Upper lobe of left lung (tissue), 6 donors: ENCODE measurements around the gene ZNF440. TPM values are rescaled to one million over a fixed set of nuclear protein-coding genes. Genes with fewer than 3 reads are reported as not detected.
A peak's percentile ranks its signal among the peaks of the same experiment; 100 is the strongest.
"Not testable (repeated sequence)": the region's sequence is repeated elsewhere in the genome, so short reads cannot be mapped to it uniquely, and the experiment has no call there.

Experiments
- ATAC-seq, 2 donors: fragments of 200-7000 bp; cut with Tn5 transposase; one replicate each; pipeline ENCODE4 v1.9.1; 2022; ENCODE audit warnings: mild to moderate bottlenecking in 2 of 2, moderate library complexity in 2 of 2; ENCODE audit not compliant: low FRiP score in 2 of 2
- DNase-seq, 2 donors: peaks; one replicate each; pipeline ENCODE4 v3.0.0-alpha.2; 2019 to 2020
- H3K27ac ChIP-seq, 4 donors: fragments of 200-600 bp; sonication (generic); one replicate each; pipeline ENCODE4 v1.5.1; 2016 to 2019
- H3K27me3 ChIP-seq, 4 donors: fragments of 200-600 bp; sonication (generic); one replicate each; pipeline ENCODE4 v1.5.1; 2017 to 2019
- H3K36me3 ChIP-seq, 4 donors: fragments of 200-600 bp; sonication (generic); one replicate each; pipeline ENCODE4 v1.5.1; 2016 to 2019
- H3K4me1 ChIP-seq, 4 donors: fragments of 200-600 bp; sonication (generic); one replicate each; pipeline ENCODE4 v1.5.1; 2018 to 2019
- H3K4me3 ChIP-seq, 4 donors: fragments of 200-600 bp; sonication (generic); one replicate each; pipeline ENCODE4 v1.5.1; 2017 to 2019; ENCODE audit warnings: mild to moderate bottlenecking in 2 of 4, moderate library complexity in 1 of 4
- H3K9me3 ChIP-seq, 4 donors: fragments of 200-600 bp; sonication (generic); one replicate each; pipeline ENCODE4 v1.5.1; 2018 to 2019
- EP300 ChIP-seq, 4 donors: sonication (generic); formaldehyde crosslinking; IDR thresholded peaks; one replicate each; pipeline ENCODE4 v1.5.1; 2017; ENCODE audit warnings: antibody characterized with exemption in 4 of 4, control low read depth in 2 of 4
- POLR2A ChIP-seq, 4 donors: fragments of 450-650 bp; IDR thresholded peaks; one replicate each; pipeline ENCODE4 v1.5.1; 2016 to 2017; ENCODE audit warnings: antibody characterized with exemption in 4 of 4, mild to moderate bottlenecking in 2 of 4
- POLR2AphosphoS5 ChIP-seq, 2 donors: sonication (generic); formaldehyde crosslinking; IDR thresholded peaks; one replicate each; pipeline ENCODE4 v1.5.1; 2017; ENCODE audit warnings: antibody characterized with exemption in 2 of 2
- WGBS, 2 donors: methylation state at CpG; one replicate each; pipeline ENCODE4 v1.1.5; 2017 to 2018; 5-methylcytosine and 5-hydroxymethylcytosine counted together
- total RNA-seq, 6 donors: library from RNA; depleted of rRNA in 4 of 6; stranded (reverse); fragments of >200 nt in 4 of 6; gene quantifications; one replicate each; pipeline versions ENCODE4 v1.1.0 to v1.2.1, GENCODE V29; 2016 to 2021
- TF ChIP-seq, protein P1 (sequence below), 6 experiments: fragments of 450-650 bp in 4 of 6; fragments of 200-600 bp in 2 of 6; sonication (generic) in 2 of 6; IDR thresholded peaks; one replicate each; pipeline ENCODE4 v1.5.1; 2016 to 2019; ENCODE audit warnings: antibody characterized with exemption in 6 of 6
- donor health status: DM: no; HTN: no; CAD: no; lungs with moderate emphysema.
- donor health status: DM: no; HTN: yes; CAD: no; lungs with severe emphysema.

The ZNF440 gene
- total RNA-seq, 6 donors from 2014 or later, result 12.4 to 49.2 (median 17.0) TPM

DNA sequence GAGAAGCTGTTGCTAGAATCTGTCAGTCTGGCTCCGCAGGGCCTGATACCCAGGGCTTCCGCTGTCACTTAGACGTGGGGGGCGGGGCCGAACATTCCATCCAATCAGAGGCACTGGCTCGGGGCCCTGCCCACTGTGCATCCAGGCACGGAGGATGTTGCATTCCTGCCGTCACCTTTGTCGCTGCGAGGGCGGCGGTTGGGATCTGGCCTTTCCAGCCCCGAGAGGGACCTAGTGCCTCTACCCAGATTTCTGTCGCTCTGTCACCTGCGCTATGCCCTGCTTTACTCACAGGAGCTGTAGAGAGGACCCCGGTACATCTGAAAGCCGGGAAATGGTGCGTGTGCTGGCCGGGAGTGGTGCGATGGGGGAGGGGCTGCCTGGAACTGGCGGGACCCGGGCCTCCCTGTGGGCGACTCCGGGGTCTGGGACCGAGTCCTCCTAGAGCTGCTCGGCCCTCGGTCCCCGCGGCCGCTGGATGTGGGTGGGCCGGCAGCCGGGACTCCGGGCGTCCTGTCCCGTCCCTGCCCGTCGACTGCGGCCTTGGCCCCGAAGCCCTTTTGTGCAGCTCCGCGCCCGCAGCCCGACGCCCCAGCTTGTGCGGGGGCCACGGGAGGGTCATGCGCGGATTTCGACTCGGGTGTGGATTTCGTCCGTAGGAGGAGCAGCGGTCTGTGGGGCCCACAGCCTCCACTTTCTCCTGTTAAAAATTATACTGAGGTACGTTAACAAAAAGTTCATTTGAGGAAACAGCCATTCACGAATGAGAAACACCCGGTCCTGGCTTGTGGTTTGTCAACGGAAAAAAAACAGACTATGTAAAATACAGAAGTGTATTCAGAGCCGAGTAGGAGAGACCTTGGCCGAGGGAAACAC is 34.8 kb downstream of the ZNF440 start, which contains the start of gene ZNF439:
ZNF439 (plus strand) TSS at position 133 of the 876 bp plus-strand sequence; CDS start at position 275, 142 bp downstream.
- ATAC-seq (peak; percentile 97 to 99), DNase-seq (peak; percentile 93 to 95)
- H3K4me1 ChIP-seq, result peaks cover 11 to 21% (median 14%) of the 10 kb centered on the region in 4 donors
- peak within 1 kb of the TSS; percentile 65 to 89 (median 73) for H3K4me3 ChIP-seq
- H3K9me3 ChIP-seq, result no peaks in the 10 kb centered on the region
- H3K27ac ChIP-seq, result peak within 1 kb of the TSS; percentile 72 to 81 (median 78)
- TF ChIP-seq POLR2A (IDR thresholded peaks at IDR 0.05), result peak in 3 of 4 donors; percentile 50 to 63 (median 53)
- TF ChIP-seq, protein P1, sequence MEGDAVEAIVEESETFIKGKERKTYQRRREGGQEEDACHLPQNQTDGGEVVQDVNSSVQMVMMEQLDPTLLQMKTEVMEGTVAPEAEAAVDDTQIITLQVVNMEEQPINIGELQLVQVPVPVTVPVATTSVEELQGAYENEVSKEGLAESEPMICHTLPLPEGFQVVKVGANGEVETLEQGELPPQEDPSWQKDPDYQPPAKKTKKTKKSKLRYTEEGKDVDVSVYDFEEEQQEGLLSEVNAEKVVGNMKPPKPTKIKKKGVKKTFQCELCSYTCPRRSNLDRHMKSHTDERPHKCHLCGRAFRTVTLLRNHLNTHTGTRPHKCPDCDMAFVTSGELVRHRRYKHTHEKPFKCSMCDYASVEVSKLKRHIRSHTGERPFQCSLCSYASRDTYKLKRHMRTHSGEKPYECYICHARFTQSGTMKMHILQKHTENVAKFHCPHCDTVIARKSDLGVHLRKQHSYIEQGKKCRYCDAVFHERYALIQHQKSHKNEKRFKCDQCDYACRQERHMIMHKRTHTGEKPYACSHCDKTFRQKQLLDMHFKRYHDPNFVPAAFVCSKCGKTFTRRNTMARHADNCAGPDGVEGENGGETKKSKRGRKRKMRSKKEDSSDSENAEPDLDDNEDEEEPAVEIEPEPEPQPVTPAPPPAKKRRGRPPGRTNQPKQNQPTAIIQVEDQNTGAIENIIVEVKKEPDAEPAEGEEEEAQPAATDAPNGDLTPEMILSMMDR (IDR thresholded peaks at IDR 0.05), result no peak
- no peak for TF ChIP-seq EP300 (IDR thresholded peaks at IDR 0.05)
- TF ChIP-seq POLR2AphosphoS5 (IDR thresholded peaks at IDR 0.05), result peak in 1 of 2 donors; percentile 72
- WGBS, 2 donors, result 3 to 10% methylated on average over 18 to 49 of the region's 59 CpGs
- no peaks in the 10 kb centered on the region for H3K36me3 ChIP-seq
- no peaks in the 10 kb centered on the region for H3K27me3 ChIP-seq

DNA sequence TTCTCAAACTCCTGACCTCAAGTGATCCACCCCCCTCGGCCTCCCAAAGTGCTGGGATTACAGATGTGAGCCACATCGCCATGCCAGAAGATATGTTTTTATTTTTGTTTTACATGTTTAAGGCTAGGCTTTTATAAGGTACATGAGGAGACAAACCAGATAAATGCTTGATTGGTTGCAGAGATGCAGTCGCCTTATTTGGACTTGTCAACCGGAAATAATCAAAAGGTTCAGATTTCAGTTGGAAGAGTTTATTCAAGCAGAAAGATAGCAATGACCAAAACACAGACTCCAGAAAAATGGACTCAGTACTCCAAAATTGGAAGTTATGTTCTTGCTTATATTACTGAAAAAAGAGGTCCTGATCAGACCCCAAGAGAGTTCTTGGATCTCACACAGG is 36.2 kb downstream of the ZNF440 start:
- not testable (repeated sequence) for H3K4me3 ChIP-seq, DNase-seq, H3K9me3 ChIP-seq, ATAC-seq, H3K36me3 ChIP-seq, H3K27me3 ChIP-seq, H3K27ac ChIP-seq
- H3K4me1 ChIP-seq, result peaks cover 11 to 21% (median 14%) of the 10 kb centered on the region in 4 donors
- 94 to 96% methylated on average over 4 of the region's 4 CpGs for WGBS, 2 donors

DNA sequence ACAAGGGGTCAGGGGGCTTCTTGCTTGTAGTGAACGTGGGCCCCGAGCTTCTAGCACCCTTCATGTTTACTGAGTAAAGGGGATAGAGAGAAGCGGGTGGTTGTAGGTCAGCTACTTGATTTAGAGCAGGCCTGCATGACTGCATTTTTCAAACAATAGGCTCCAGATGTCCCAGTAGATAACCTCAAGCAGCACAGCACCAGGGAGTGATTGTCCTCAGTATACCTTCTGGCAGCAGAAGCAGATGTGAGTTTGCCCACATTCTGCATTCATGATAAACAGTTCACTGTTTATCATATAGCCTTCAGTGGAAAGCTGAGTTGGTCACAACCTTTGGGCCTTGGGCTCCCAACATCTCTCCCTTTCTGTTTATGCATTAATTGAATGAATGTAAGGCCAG is 39.3 kb downstream of the ZNF440 start:
- Histone ChIP-seq H3K36me3 (peaks cover 0 to 9% (median 1%) of the 10 kb centered on the region in 4 donors), H3K4me1 (peaks cover 7 to 16% (median 12%) of the 10 kb centered on the region in 4 donors), H3K9me3 (no peaks in the 10 kb centered on the region), H3K27me3 (no peaks in the 10 kb centered on the region), H3K4me3 (no peak overlapping the region), H3K27ac (no peak overlapping the region)
- WGBS, 2 donors, result 87 to 97% methylated on average over 3 of the region's 3 CpGs
- TF ChIP-seq, protein P1 (IDR thresholded peaks at IDR 0.05), result no peak
- TF ChIP-seq POLR2AphosphoS5 (IDR thresholded peaks at IDR 0.05), result no peak
- TF ChIP-seq EP300 (IDR thresholded peaks at IDR 0.05), result no peak
- no peak for TF ChIP-seq POLR2A (IDR thresholded peaks at IDR 0.05)
- DNase-seq (no peak), ATAC-seq (no peak)

DNA sequence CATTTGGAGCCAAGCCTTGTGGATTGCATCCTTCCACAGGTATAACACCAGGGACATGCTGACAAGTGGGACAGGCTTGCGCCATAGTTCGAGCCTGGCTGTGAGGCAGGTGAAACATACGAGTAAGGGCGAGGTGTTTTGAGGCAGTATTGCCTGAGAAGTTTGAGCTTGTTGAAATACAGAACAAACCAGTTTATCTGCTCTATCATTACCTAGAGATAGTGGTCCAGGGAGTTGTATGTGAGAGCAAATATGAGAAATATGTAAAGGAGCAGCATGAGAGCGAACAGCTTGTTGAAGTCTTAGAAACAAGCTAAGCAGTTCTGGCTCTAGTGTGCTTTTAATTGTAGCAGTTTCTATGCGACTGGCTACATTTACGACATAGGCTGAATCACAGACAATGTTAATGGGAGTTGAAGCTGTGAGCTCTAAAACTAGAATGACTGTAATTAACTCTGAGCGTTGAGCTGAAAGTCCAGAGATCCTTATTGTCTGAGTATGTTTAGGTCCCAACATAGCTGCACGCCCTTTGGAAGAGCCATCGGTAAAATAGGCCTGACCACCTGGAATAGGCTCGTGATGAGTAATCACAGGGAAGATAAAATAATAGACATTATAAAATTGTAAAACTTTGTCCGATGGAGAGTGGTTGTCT is 42.6 kb downstream of the ZNF440 start:
- Histone ChIP-seq H3K36me3 (peaks cover 0 to 9% (median 1%) of the 10 kb centered on the region in 4 donors), H3K27me3 (no peaks in the 10 kb centered on the region), H3K9me3 (peaks cover 0 to 2% (median 0%) of the 10 kb centered on the region in 4 donors), H3K27ac (no peak overlapping the region), H3K4me3 (no peak overlapping the region), H3K4me1 (peaks cover 0 to 7% (median 0%) of the 10 kb centered on the region in 4 donors)
- ATAC-seq (peak in 1 of 2 donors; percentile 87), DNase-seq (peak in 1 of 2 donors; percentile 74)
- 70 to 85% methylated on average over 12 of the region's 12 CpGs for WGBS, 2 donors
- TF ChIP-seq, protein P1 (IDR thresholded peaks at IDR 0.05), result no peak
- TF ChIP-seq EP300 (IDR thresholded peaks at IDR 0.05), result no peak

DNA sequence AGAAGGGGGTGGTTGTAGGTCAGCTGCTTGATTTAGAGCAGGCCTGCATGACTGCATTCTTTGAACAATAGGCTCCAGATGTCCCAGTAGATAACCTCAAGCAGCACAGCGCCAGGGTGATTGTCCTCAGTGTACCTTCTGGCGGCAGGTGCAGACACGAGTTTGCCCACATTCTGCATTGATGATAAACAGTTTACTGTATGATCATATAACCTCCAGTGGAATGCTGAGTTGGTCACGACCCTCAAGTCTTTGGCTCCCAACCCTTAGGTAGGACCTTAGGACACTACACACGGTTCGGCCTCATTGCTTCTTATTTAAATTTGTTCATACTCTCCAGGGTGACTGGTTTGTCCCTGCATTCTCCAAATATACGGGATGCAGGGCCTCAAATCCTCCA is 46.6 kb downstream of the ZNF440 start:
- TF ChIP-seq POLR2AphosphoS5 (IDR thresholded peaks at IDR 0.05) (no peak), POLR2A (IDR thresholded peaks at IDR 0.05) (no peak), EP300 (IDR thresholded peaks at IDR 0.05) (no peak)
- TF ChIP-seq, protein P1 (IDR thresholded peaks at IDR 0.05), result no peak
- 96% methylated on average over 7 of the region's 7 CpGs for WGBS, 2 donors
- no peak for ATAC-seq
- Histone ChIP-seq H3K27ac (no peak overlapping the region), H3K27me3 (no peaks in the 10 kb centered on the region), H3K9me3 (peaks cover 0 to 28% (median 20%) of the 10 kb centered on the region in 4 donors), H3K36me3 (peaks cover 0 to 6% (median 0%) of the 10 kb centered on the region in 4 donors), H3K4me1 (peaks cover 0 to 7% (median 0%) of the 10 kb centered on the region in 4 donors), H3K4me3 (no peak overlapping the region)
- no peak for DNase-seq
